GM19395 (cell line): ENCODE measurements around the gene TYSND1.
A peak's percentile ranks its signal among the peaks of the same experiment; 100 is the strongest.
"Not testable (repeated sequence)": the region's sequence is repeated elsewhere in the genome, so short reads cannot be mapped to it uniquely, and the experiment has no call there.

Experiments
- ATAC-seq: cut with Tn5 transposase; IDR thresholded peaks from one replicate; pipeline ENCODE4 v1.9.1; 2021; ENCODE audit warnings: mild to moderate bottlenecking, moderate library complexity; ENCODE audit not compliant: unreplicated experiment

The TYSND1 gene

GRCh38 chr10:70166394-70166793, 19.9 kb upstream of the TYSND1 start:
- ATAC-seq, result no peak

- no peak for ATAC-seq
Measured at GRCh38 chr10:70164163-70164562, 17.7 kb upstream of the TYSND1 start.

GRCh38 chr10:70163448-70163847, 16.9 kb upstream of the TYSND1 start:
- ATAC-seq, result no peak

- peak; percentile 89 for ATAC-seq
Measured at GRCh38 chr10:70162892-70163201, 16.3 kb upstream of the TYSND1 start.

- ATAC-seq, result peak; percentile 37
Measured at GRCh38 chr10:70162151-70162891, 15.8 kb upstream of the TYSND1 start.

GRCh38 chr10:70160798-70161197, 14.3 kb upstream of the TYSND1 start:
- no peak for ATAC-seq

GRCh38 chr10:70159366-70159765, 12.9 kb upstream of the TYSND1 start:
- ATAC-seq, result not testable (repeated sequence)

- ATAC-seq, result no peak
Measured at GRCh38 chr10:70158113-70158512, 11.6 kb upstream of the TYSND1 start.

- ATAC-seq, result no peak
Measured at GRCh38 chr10:70155255-70155838, 8.8 kb upstream of the TYSND1 start.

- no peak for ATAC-seq
Measured at GRCh38 chr10:70148516-70148915, 2.0 kb upstream of the TYSND1 start.

GRCh38 chr10:70147259-70147625, 742 bp upstream of the TYSND1 start:
- no peak for ATAC-seq

- peak; percentile 53 for ATAC-seq
Measured at GRCh38 chr10:70145666-70146488, 623 bp downstream of the TYSND1 start.

- peak; percentile 7 for ATAC-seq
Measured at GRCh38 chr10:70145166-70145665, 1.3 kb downstream of the TYSND1 start.

GRCh38 chr10:70144372-70145110, 2.0 kb downstream of the TYSND1 start:
- no peak for ATAC-seq

GRCh38 chr10:70142555-70142954, 3.9 kb downstream of the TYSND1 start:
- ATAC-seq, result no peak

- ATAC-seq, result no peak
Measured at GRCh38 chr10:70140297-70140696, 6.2 kb downstream of the TYSND1 start.

- no peak for ATAC-seq
Measured at GRCh38 chr10:70139997-70140250, 6.6 kb downstream of the TYSND1 start.

GRCh38 chr10:70139151-70139996, 7.1 kb downstream of the TYSND1 start:
- ATAC-seq, result no peak

GRCh38 chr10:70137927-70138883, 8.3 kb downstream of the TYSND1 start:
- no peak for ATAC-seq
